ENCODE data around the gene IGFBP3.

Gene IGFBP3

GRCh38 chr7:45872116-45873034 lies 48.7 kb downstream of the IGFBP3 start:
- DNase-seq (ENCODE audit: low read depth in 2 of 2), result no peak

GRCh38 chr7:45869426-45869825 lies 51.6 kb downstream of the IGFBP3 start:
- DNase-seq (ENCODE audit: low read depth in 2 of 2), result no peak

- no peak for DNase-seq (ENCODE audit: low read depth in 2 of 2)
These were observed 53.6 kb downstream of the IGFBP3 start for GRCh38 chr7:45867471-45867870.

GRCh38 chr7:45865594-45866410 lies 55.3 kb downstream of the IGFBP3 start:
- DNase-seq (ENCODE audit: low read depth in 2 of 2), result no peak

DNA sequence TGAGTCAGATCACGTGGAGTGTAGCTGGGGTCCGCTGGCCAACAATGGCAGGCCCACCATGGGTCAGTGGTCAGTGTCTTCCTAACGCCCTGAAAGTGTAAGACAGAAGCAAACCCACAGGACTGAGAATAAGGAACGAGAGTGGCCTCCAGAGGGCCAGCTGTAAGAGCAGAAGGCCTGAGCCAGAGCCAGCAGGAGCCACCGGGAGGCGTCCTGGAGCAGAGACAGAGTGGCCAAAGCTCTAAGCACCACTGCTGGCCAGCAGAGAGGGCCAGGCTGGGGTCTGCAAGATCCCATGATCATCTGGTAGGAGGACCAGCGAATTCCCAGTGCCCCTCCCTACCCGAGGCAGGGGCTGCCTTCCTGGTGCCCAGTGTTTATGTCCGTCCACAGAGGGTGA lies 57.4 kb downstream of the IGFBP3 start:
- no peak for DNase-seq (ENCODE audit: low read depth in 2 of 2)
